Astrocyte (in vitro differentiated cells and primary cell): Measurements from ENCODE around the gene ZBTB45. TPM values are rescaled to one million over a fixed set of nuclear protein-coding genes. Genes with fewer than 3 reads are reported as not detected.
A peak's percentile ranks its signal among the peaks of the same experiment; 100 is the strongest.

Experiments used
- DNase-seq: peaks from one replicate; pipeline ENCODE4 v3.0.0-alpha.2; 2010; ENCODE audit warnings: low read depth
- FAIRE-seq: peaks from 2 replicates; lab custom pipeline; 2011; peaks lifted over from hg19 to GRCh38; lab: Jason Lieb, UNC
- H2AFZ ChIP-seq: 2 replicates; pipeline ENCODE4 v1.6.0; 2012; ENCODE audit warnings: low read depth, low read length, inconsistent platforms
- H3K27ac ChIP-seq: 2 replicates; pipeline ENCODE4 v1.5.1; 2011; ENCODE audit warnings: low read depth, low read length, inconsistent platforms
- H3K27me3 ChIP-seq: 2 replicates; pipeline ENCODE4 v1.6.0; 2011; ENCODE audit warnings: low read length, inconsistent platforms; ENCODE audit not compliant: insufficient read depth
- H3K36me3 ChIP-seq: 2 replicates; pipeline ENCODE4 v1.5.1; 2011; ENCODE audit warnings: low read length, inconsistent platforms; ENCODE audit not compliant: insufficient read depth
- H3K4me1 ChIP-seq: 2 replicates; pipeline ENCODE4 v1.5.1; 2011; ENCODE audit warnings: low read length, inconsistent platforms; ENCODE audit not compliant: insufficient read depth
- H3K4me2 ChIP-seq: 2 replicates; pipeline ENCODE4 v1.6.0; 2012; ENCODE audit warnings: low read length, inconsistent platforms
- H3K4me3 ChIP-seq: 2 replicates; pipeline ENCODE4 v1.5.1; 2011; ENCODE audit warnings: low read depth, mild to moderate bottlenecking, low read length, inconsistent platforms; ENCODE audit not compliant: insufficient read depth
- H3K79me2 ChIP-seq: 2 replicates; pipeline ENCODE4 v1.6.0; 2012; ENCODE audit warnings: mild to moderate bottlenecking, low read length, inconsistent platforms; ENCODE audit not compliant: insufficient read depth
- H3K9ac ChIP-seq: 2 replicates; pipeline ENCODE4 v1.6.0; 2012; ENCODE audit warnings: mild to moderate bottlenecking, low read length, inconsistent platforms
- H3K9me3 ChIP-seq: 2 replicates; pipeline ENCODE4 v1.5.1; 2012; ENCODE audit warnings: low read depth, mild to moderate bottlenecking, low read length, inconsistent platforms; ENCODE audit not compliant: insufficient read depth
- H4K20me1 ChIP-seq: 2 replicates; pipeline ENCODE4 v1.6.0; 2012; ENCODE audit warnings: low read length, inconsistent platforms; ENCODE audit not compliant: insufficient read depth
- H3K27ac Mint-ChIP-seq: one replicate; pipeline ENCODE4 v1.8.0; 2021; ENCODE audit warnings: mild to moderate bottlenecking, mixed read lengths; ENCODE audit not compliant: unreplicated experiment
- H3K27me3 Mint-ChIP-seq: one replicate; pipeline ENCODE4 v1.8.0; 2021; ENCODE audit warnings: low read depth, mixed read lengths; ENCODE audit not compliant: unreplicated experiment
- H3K36me3 Mint-ChIP-seq: one replicate; pipeline ENCODE4 v1.8.0; 2021; ENCODE audit warnings: low read depth, mixed read lengths; ENCODE audit not compliant: unreplicated experiment
- H3K4me1 Mint-ChIP-seq: one replicate; pipeline ENCODE4 v1.8.0; 2021; ENCODE audit warnings: low read depth, mixed read lengths; ENCODE audit not compliant: unreplicated experiment
- H3K4me3 Mint-ChIP-seq: one replicate; pipeline ENCODE4 v1.8.0; 2021; ENCODE audit warnings: mild to moderate bottlenecking, moderate library complexity, mixed read lengths; ENCODE audit not compliant: unreplicated experiment
- H3K9me3 Mint-ChIP-seq: one replicate; pipeline ENCODE4 v1.8.0; 2021; ENCODE audit warnings: mild to moderate bottlenecking, mixed read lengths; ENCODE audit not compliant: unreplicated experiment
- CTCF ChIP-seq: IDR thresholded peaks from 2 replicates; pipeline ENCODE4 v1.5.1; 2011; ENCODE audit warnings: low read depth, mild to moderate bottlenecking, inconsistent platforms, low read length, moderate library complexity; ENCODE audit not compliant: insufficient read depth
- EZH2 ChIP-seq: IDR thresholded peaks from 2 replicates; pipeline ENCODE4 v1.6.1; 2012; ENCODE audit warnings: mild to moderate bottlenecking, low read length, inconsistent platforms; ENCODE audit not compliant: insufficient read depth
- total RNA-seq: library from RNA; stranded (reverse); gene quantifications from 2 replicates; pipeline ENCODE4 v1.2.1, GENCODE V29; 2021

The ZBTB45 gene
- total RNA-seq, 1 donor from 2014 or later: 16.3 TPM

GRCh38 chr19:58516964-58517833 lies 2.4 kb downstream of the ZBTB45 start:
- no peak overlapping the region for H3K4me2 ChIP-seq
- no peak overlapping the region for H3K4me3 ChIP-seq
- H2AFZ ChIP-seq: no peak overlapping the region
- H3K9ac ChIP-seq: no peak overlapping the region
- Mint-ChIP-seq H3K36me3 (peaks cover 12% of the 10 kb centered on the region), H3K4me3 (peak overlapping the region; percentile 100), H3K4me1 (peaks cover 24% of the 10 kb centered on the region), H3K27me3 (no peaks in the 10 kb centered on the region), H3K9me3 (no peaks in the 10 kb centered on the region), H3K27ac (peak overlapping the region; percentile 47)
- peaks cover 23% of the 10 kb centered on the region for H4K20me1 ChIP-seq
- H3K27me3 ChIP-seq: no peaks in the 10 kb centered on the region
- TF ChIP-seq EZH2: no peak
- TF ChIP-seq CTCF: no peak
- peaks cover 2% of the 10 kb centered on the region for H3K36me3 ChIP-seq
- H3K9me3 ChIP-seq: no peaks in the 10 kb centered on the region
- peaks cover 47% of the 10 kb centered on the region for H3K79me2 ChIP-seq
- peaks cover 16% of the 10 kb centered on the region for H3K4me1 ChIP-seq
- FAIRE-seq (no peak), DNase-seq (no peak)
- no peak overlapping the region for H3K27ac ChIP-seq

- FAIRE-seq: no peak
- Histone ChIP-seq H3K36me3 (peaks cover 2% of the 10 kb centered on the region), H3K4me2 (no peak overlapping the region), H3K79me2 (peaks cover 47% of the 10 kb centered on the region), H3K4me3 (no peak overlapping the region), H3K9me3 (no peaks in the 10 kb centered on the region), H3K27me3 (no peaks in the 10 kb centered on the region), H3K27ac (no peak overlapping the region), H3K9ac (no peak overlapping the region), H3K4me1 (peaks cover 16% of the 10 kb centered on the region), H2AFZ (no peak overlapping the region), H4K20me1 (peaks cover 23% of the 10 kb centered on the region)
- no peak for TF ChIP-seq EZH2
- TF ChIP-seq CTCF: no peak
- no peak for DNase-seq
- peaks cover 24% of the 10 kb centered on the region for H3K4me1 Mint-ChIP-seq
- H3K9me3 Mint-ChIP-seq: no peaks in the 10 kb centered on the region
- H3K27me3 Mint-ChIP-seq: no peaks in the 10 kb centered on the region
- peak overlapping the region; percentile 70 for H3K4me3 Mint-ChIP-seq
- H3K27ac Mint-ChIP-seq: no peak overlapping the region
- peaks cover 12% of the 10 kb centered on the region for H3K36me3 Mint-ChIP-seq
Observed at GRCh38 chr19:58516246-58516836, 3.3 kb downstream of the ZBTB45 start.
